SIG-M5 treated with dmso at 0.1 percent for 504 hours (cell line): ENCODE results near the gene ZBTB3.
"Not testable (repeated sequence)": the region's sequence is repeated elsewhere in the genome, so short reads cannot be mapped to it uniquely, and the experiment has no call there.

Experiments
- DNase-seq: peaks from one replicate; lab custom pipeline; 2025; ENCODE audit not compliant: unreplicated experiment; lab: John Stamatoyannopoulos, UW

The ZBTB3 gene

GRCh38 chr11:62753736-62754603, at the start of gene ZBTB3:
Gene ZBTB3, minus strand, starts transcription at chr11:62754160. Its CDS starts 496 bp downstream, at chr11:62753664.
- peak; percentile 100 for DNase-seq

- DNase-seq: no peak
Measured at GRCh38 chr11:62801071-62801470, 47.1 kb upstream of the ZBTB3 start.

GRCh38 chr11:62799486-62799885, 45.5 kb upstream of the ZBTB3 start:
- DNase-seq: no peak

- no peak for DNase-seq
Measured at GRCh38 chr11:62796281-62796680, 42.3 kb upstream of the ZBTB3 start.

- DNase-seq: no peak
Measured at GRCh38 chr11:62794201-62794775, 40.3 kb upstream of the ZBTB3 start.

- no peak for DNase-seq
Measured at GRCh38 chr11:62792202-62792575, 38.2 kb upstream of the ZBTB3 start.

GRCh38 chr11:62791501-62792201, 37.7 kb upstream of the ZBTB3 start, which contains the start of gene TMEM223:
Gene TMEM223, minus strand, starts transcription at chr11:62792006. Its CDS starts 12 bp downstream, at chr11:62791994.
- DNase-seq: peak; percentile 78

GRCh38 chr11:62789576-62789975, 35.6 kb upstream of the ZBTB3 start:
- no peak for DNase-seq

- no peak for DNase-seq
Measured at GRCh38 chr11:62788991-62789390, 35.0 kb upstream of the ZBTB3 start.

- peak; percentile 96 for DNase-seq
Measured at GRCh38 chr11:62787005-62787759, 33.2 kb upstream of the ZBTB3 start, which contains the start of gene TMEM179B. Gene TMEM179B, plus strand, starts transcription at chr11:62787402. Its CDS starts 30 bp downstream, at chr11:62787432.

GRCh38 chr11:62786318-62787004, 32.5 kb upstream of the ZBTB3 start:
- DNase-seq: peak; percentile 76

- no peak for DNase-seq
Measured at GRCh38 chr11:62782753-62783152, 28.8 kb upstream of the ZBTB3 start.

GRCh38 chr11:62778441-62778840, 24.5 kb upstream of the ZBTB3 start:
- DNase-seq: no peak

GRCh38 chr11:62777389-62777788, 23.4 kb upstream of the ZBTB3 start:
- no peak for DNase-seq

- DNase-seq: no peak
Measured at GRCh38 chr11:62775646-62776045, 21.7 kb upstream of the ZBTB3 start.

- DNase-seq: no peak
Measured at GRCh38 chr11:62774407-62774806, 20.4 kb upstream of the ZBTB3 start.

- DNase-seq: peak; percentile 94
Measured at GRCh38 chr11:62771144-62772021, 17.4 kb upstream of the ZBTB3 start, which contains the start of gene TAF6L. Gene TAF6L, plus strand, starts transcription at chr11:62771396. Its CDS starts 4,388 bp downstream, at chr11:62775784.

GRCh38 chr11:62770778-62771143, 16.8 kb upstream of the ZBTB3 start:
- DNase-seq: peak; percentile 62

- DNase-seq: not testable (repeated sequence)
Measured at GRCh38 chr11:62760867-62761227, 6.9 kb upstream of the ZBTB3 start.
